Tibial nerve (tissue), 4 donors: ENCODE measurements around the gene ZNF181. TPM values are rescaled to one million over a fixed set of nuclear protein-coding genes. Genes with fewer than 3 reads are reported as not detected.

ENCODE experiments used
- DNase-seq, 2 donors: peaks; one replicate each; pipeline ENCODE4 v3.0.0-alpha.2; 2019; ENCODE audit warnings: low spot score in 2 of 2
- H3K27ac ChIP-seq, 4 donors: fragments of 200-600 bp; sonication (generic) in 3 of 4; one replicate each; pipeline ENCODE4 v1.5.1; 2017 to 2019; ENCODE audit warnings: mild to moderate bottlenecking in 1 of 4
- H3K27me3 ChIP-seq, 2 donors: fragments of 200-600 bp; sonication (generic) in 1 of 2; one replicate each; pipeline versions ENCODE4 v1.5.1 to v1.6.0; 2017 to 2019
- H3K36me3 ChIP-seq, 3 donors: fragments of 200-600 bp; sonication (generic); one replicate each; pipeline ENCODE4 v1.5.1; 2018 to 2019
- H3K4me1 ChIP-seq, 4 donors: fragments of 200-600 bp; sonication (generic) in 3 of 4; one replicate each; pipeline ENCODE4 v1.5.1; 2017 to 2019
- H3K4me3 ChIP-seq, 4 donors: fragments of 200-600 bp; sonication (generic) in 3 of 4; one replicate each; pipeline ENCODE4 v1.5.1; 2017 to 2019; ENCODE audit warnings: mild to moderate bottlenecking in 1 of 4, moderate library complexity in 1 of 4
- H3K9me3 ChIP-seq, 4 donors: fragments of 200-600 bp; sonication (generic) in 3 of 4; one replicate each; pipeline ENCODE4 v1.5.1; 2017 to 2019
- EP300 ChIP-seq, 2 donors: sonication (generic); formaldehyde crosslinking; IDR thresholded peaks; one replicate each; pipeline ENCODE4 v1.6.1; 2017; ENCODE audit warnings: antibody characterized with exemption in 2 of 2, mild to moderate bottlenecking in 1 of 2
- POLR2A ChIP-seq, 2 donors: fragments of 450-650 bp; IDR thresholded peaks; one replicate each; pipeline ENCODE4 v1.6.1; 2017; ENCODE audit warnings: antibody characterized with exemption in 2 of 2, mild to moderate bottlenecking in 2 of 2, moderate library complexity in 2 of 2
- WGBS, 2 donors: methylation state at CpG; one replicate each; pipeline ENCODE4 v1.1.5; 2018; 5-methylcytosine and 5-hydroxymethylcytosine counted together
- total RNA-seq, 4 donors: library from RNA; depleted of rRNA; stranded (reverse); fragments of >200 nt; gene quantifications; one replicate each; pipeline ENCODE4 v1.1.0, GENCODE V29; 2016
- TF ChIP-seq, protein P1 (sequence below), 5 experiments: fragments of 200-600 bp in 3 of 5; fragments of 450-650 bp in 2 of 5; sonication (generic) in 3 of 5; IDR thresholded peaks; one replicate each; pipeline ENCODE4 v1.5.1; 2016 to 2019; ENCODE audit warnings: antibody characterized with exemption in 5 of 5, mild to moderate bottlenecking in 3 of 5, moderate library complexity in 2 of 5

Gene ZNF181
- total RNA-seq, 4 donors from 2014 or later = 16.8 to 47.2 (median 27.0) TPM

DNA sequence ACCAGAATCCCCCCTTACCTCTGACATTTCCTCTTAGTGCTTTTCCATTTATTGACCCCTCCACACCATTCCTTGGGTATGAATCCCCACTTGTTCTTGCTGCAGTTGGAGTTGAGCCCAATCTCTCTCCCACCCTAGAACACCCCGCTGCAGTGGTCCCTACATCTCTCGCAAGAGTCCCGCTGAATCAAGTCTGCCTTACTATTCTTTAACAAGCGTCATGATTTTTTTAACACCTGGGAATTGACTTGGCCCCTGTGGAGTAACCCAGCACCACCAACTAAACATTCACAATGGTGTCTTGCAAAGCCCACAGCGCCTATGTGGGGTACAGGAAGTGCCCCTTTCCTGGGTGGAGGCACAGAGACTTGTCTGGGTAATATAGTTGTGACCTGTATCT, 52.2 kb downstream of the ZNF181 start:
- no peak for DNase-seq
- no peak overlapping the region for H3K27ac ChIP-seq
- TF ChIP-seq, protein P1, sequence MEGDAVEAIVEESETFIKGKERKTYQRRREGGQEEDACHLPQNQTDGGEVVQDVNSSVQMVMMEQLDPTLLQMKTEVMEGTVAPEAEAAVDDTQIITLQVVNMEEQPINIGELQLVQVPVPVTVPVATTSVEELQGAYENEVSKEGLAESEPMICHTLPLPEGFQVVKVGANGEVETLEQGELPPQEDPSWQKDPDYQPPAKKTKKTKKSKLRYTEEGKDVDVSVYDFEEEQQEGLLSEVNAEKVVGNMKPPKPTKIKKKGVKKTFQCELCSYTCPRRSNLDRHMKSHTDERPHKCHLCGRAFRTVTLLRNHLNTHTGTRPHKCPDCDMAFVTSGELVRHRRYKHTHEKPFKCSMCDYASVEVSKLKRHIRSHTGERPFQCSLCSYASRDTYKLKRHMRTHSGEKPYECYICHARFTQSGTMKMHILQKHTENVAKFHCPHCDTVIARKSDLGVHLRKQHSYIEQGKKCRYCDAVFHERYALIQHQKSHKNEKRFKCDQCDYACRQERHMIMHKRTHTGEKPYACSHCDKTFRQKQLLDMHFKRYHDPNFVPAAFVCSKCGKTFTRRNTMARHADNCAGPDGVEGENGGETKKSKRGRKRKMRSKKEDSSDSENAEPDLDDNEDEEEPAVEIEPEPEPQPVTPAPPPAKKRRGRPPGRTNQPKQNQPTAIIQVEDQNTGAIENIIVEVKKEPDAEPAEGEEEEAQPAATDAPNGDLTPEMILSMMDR (IDR thresholded peaks at IDR 0.05) = no peak
- TF ChIP-seq EP300 (IDR thresholded peaks at IDR 0.05) (no peak), POLR2A (IDR thresholded peaks at IDR 0.05) (no peak)
- peaks cover 0 to 5% (median 0%) of the 10 kb centered on the region in 4 donors for H3K9me3 ChIP-seq
- 68 to 77% methylated on average over 5 of the region's 5 CpGs for WGBS, 2 donors
- no peaks in the 10 kb centered on the region for H3K4me1 ChIP-seq
- H3K4me3 ChIP-seq = no peak overlapping the region
- H3K27me3 ChIP-seq = no peaks in the 10 kb centered on the region
- H3K36me3 ChIP-seq = no peaks in the 10 kb centered on the region

DNA sequence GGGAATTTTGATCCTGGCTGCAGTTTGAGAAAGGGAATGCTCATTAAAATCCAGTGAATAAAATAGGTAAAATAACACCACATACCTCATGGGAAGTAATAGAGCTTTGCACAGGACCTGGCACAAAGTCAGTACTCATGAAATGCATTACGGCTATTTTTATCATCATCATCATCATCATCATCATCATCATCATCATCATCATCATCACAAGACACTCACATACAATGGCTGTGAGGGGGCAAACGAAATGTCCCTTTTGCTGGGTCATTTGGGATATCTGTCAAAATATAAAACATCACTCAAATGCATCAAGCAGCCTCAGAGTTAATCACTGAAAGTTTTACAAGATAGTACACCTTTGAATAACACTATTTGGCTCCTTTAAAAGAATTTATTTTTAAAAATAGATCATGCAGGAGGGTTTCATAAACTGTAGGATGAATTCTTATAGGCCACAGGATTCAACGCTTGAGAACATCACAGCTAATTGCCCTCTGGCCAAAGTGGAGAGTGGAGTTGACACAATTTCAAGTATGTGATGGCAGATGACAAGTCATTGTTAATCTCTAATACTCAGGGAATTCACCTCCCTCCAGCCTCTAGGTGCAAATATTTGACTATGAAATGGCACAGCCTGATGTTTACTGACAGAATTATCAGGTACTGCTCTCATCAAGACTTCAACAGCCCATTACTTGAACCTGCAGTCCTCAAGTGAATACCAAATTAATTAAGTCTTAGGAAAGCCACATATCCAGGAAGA, 53.2 kb downstream of the ZNF181 start:
- Histone ChIP-seq H3K4me3 (no peak overlapping the region), H3K36me3 (no peaks in the 10 kb centered on the region), H3K27me3 (no peaks in the 10 kb centered on the region), H3K4me1 (no peaks in the 10 kb centered on the region), H3K27ac (no peak overlapping the region), H3K9me3 (peaks cover 0 to 5% (median 0%) of the 10 kb centered on the region in 4 donors)
- TF ChIP-seq POLR2A (IDR thresholded peaks at IDR 0.05) (no peak), EP300 (IDR thresholded peaks at IDR 0.05) (no peak)
- TF ChIP-seq, protein P1 (IDR thresholded peaks at IDR 0.05) = no peak
- WGBS, 2 donors = 67 to 70% methylated on average over 3 of the region's 3 CpGs
- no peak for DNase-seq

DNA sequence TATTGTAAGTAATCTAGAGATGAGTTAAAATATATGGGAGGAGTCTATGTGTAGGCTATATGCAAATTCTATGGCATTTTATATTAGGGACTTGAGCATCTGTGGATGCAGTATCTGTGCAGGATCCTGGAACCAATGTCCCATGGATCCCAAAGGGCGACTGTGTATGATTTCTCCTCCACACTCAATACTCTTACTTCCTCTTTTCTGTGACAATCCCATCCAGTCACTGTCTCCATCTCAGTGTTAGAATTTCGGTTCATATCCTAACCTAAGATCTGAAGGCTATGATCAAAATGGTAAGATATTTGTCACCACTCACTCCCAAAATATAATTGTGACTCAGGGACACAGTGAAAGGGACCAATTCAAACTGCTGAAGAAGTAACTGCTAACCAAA, 54.0 kb downstream of the ZNF181 start:
- 56 to 71% methylated on average over 2 of the region's 2 CpGs for WGBS, 2 donors
- no peaks in the 10 kb centered on the region for H3K36me3 ChIP-seq
- H3K27ac ChIP-seq = no peak overlapping the region
- H3K4me1 ChIP-seq = no peaks in the 10 kb centered on the region
- H3K9me3 ChIP-seq = peaks cover 0 to 5% (median 0%) of the 10 kb centered on the region in 4 donors
- TF ChIP-seq EP300 (IDR thresholded peaks at IDR 0.05) (no peak), POLR2A (IDR thresholded peaks at IDR 0.05) (no peak)
- TF ChIP-seq, protein P1 (IDR thresholded peaks at IDR 0.05) = no peak
- H3K4me3 ChIP-seq = no peak overlapping the region
- DNase-seq = no peak
- H3K27me3 ChIP-seq = no peaks in the 10 kb centered on the region

DNA sequence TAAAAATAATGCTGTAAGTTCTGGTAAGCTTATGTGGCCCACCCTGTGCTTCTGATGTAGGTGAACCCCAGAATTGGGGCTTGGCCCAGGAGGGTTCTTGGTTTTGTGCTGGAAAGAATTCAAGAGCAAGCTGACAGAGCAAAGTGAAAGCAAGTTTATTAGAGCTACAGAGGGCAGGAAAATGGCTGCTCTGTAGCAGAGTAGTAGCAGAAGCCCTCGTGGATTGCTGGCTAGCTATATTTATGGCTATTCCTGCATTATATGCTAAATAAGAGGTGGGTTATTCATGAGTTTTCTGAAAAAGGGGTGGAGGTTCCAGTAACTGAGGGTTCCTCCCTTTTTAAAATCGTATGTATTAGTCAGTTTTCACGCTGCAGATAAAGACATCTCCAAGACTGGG, 59.5 kb downstream of the ZNF181 start:
- H3K27me3 ChIP-seq = no peaks in the 10 kb centered on the region
- peaks cover 0 to 17% (median 0%) of the 10 kb centered on the region in 4 donors for H3K9me3 ChIP-seq
- DNase-seq = no peak
- H3K4me3 ChIP-seq = no peak overlapping the region
- 62 to 65% methylated on average over 3 of the region's 3 CpGs for WGBS, 2 donors
- H3K4me1 ChIP-seq = no peaks in the 10 kb centered on the region
- H3K36me3 ChIP-seq = no peaks in the 10 kb centered on the region
- TF ChIP-seq, protein P1 (IDR thresholded peaks at IDR 0.05) = no peak
- no peak for TF ChIP-seq POLR2A (IDR thresholded peaks at IDR 0.05)
- H3K27ac ChIP-seq = no peak overlapping the region

DNA sequence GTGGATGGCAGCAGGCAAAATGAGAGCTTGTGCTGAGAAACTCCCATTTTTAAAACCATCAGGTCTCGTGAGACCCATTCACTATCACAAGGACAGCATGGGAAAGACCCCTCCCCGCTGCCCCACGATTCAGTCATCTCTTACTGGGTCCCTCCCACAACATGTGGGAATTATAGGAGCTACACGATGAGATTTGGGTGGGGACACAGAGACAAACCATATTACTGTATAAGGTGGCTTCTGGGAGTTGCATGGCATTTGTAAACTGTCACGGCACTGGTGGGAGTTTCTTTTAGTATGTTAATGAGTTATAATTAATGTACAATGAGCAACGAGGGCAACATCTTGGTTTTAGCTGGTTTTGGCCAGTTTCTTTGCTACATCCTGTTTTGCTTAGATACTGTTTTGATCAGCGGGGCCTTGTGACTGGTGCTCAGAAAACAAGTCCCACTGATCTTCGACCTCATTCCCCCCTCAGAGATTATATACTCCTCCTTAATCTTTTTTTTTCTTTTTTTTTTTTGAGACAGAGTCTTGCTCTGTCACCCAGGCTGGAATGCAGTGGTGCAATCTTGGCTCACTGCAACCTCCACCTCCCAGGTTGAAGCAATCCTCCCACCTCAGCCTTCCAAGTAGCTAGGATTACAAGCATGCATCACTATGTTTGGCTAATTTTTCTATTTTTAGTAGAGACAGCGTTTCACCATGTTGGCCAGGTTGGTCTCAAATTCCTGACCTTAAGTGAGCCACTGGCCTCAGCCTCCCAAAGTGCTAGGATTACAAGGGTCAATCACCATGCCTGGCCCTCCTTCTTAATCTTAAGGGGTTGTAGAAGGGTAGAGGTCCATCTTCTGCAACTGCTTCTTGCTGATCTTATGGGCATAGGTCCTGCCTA, 60.3 kb downstream of the ZNF181 start:
- Histone ChIP-seq H3K4me3 (no peak overlapping the region), H3K4me1 (no peaks in the 10 kb centered on the region), H3K27ac (no peak overlapping the region), H3K27me3 (no peaks in the 10 kb centered on the region), H3K9me3 (peaks cover 0 to 25% (median 0%) of the 10 kb centered on the region in 4 donors), H3K36me3 (no peaks in the 10 kb centered on the region)
- no peak for DNase-seq
- TF ChIP-seq EP300 (IDR thresholded peaks at IDR 0.05) (no peak), POLR2A (IDR thresholded peaks at IDR 0.05) (no peak)
- TF ChIP-seq, protein P1 (IDR thresholded peaks at IDR 0.05) = no peak
- WGBS, 2 donors = 76 to 81% methylated on average over 9 of the region's 9 CpGs
